WI38 (cell line): ENCODE measurements around the gene WDR46.

Experiments used
- H3K4me3 ChIP-seq: 2 replicates; pipeline ENCODE4 v1.5.1; 2011; ENCODE audit warnings: low read depth, mild to moderate bottlenecking, control low read depth, low read length
- TF ChIP-seq, protein P1 (sequence below): IDR thresholded peaks from 2 replicates; pipeline ENCODE4 v1.5.1; 2012; ENCODE audit warnings: low read depth, mild to moderate bottlenecking, control low read depth, low read length

Gene WDR46, protein sequence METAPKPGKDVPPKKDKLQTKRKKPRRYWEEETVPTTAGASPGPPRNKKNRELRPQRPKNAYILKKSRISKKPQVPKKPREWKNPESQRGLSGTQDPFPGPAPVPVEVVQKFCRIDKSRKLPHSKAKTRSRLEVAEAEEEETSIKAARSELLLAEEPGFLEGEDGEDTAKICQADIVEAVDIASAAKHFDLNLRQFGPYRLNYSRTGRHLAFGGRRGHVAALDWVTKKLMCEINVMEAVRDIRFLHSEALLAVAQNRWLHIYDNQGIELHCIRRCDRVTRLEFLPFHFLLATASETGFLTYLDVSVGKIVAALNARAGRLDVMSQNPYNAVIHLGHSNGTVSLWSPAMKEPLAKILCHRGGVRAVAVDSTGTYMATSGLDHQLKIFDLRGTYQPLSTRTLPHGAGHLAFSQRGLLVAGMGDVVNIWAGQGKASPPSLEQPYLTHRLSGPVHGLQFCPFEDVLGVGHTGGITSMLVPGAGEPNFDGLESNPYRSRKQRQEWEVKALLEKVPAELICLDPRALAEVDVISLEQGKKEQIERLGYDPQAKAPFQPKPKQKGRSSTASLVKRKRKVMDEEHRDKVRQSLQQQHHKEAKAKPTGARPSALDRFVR

DNA sequence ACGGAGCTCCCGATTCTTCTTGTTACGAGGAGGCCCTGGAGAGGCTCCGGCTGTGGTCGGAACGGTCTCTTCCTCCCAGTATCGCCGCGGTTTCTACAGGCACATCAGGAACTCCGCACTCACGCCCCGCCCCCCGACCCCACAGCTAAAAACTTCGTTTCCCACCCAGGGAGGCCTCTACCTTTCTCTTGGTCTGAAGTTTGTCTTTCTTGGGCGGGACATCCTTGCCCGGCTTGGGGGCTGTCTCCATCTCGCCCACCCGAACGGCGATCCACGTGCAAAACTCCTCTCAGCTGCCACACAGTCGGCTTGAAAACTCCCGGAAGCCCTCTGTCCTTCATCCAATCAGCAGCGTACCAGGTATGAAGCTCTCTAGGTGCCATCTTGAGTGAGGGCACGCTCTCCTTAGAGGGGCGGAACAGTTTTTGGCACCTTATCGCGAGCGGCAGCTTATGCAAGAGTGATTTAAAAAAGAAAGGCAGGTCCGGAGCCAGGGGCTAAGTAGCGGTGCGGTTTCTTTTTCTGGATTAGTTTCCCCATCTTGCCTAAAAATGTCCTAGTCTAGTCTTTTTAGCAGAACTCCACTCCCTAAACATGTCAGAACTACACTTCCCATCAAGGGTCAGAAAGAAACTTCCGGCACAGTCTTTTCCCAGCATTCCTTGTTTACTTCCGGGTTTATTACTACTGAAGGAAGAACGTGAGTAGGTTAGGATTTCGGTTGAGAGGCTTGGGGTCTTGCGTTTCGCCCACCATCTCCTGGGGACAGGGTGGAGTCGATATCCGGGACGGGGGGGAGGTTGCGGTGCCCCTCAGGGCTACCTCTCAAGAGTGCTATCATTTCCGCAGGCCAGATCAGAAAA, at the start of gene WDR46, which contains the start of gene PFDN6:
Gene WDR46 (minus strand): TSS at position 319 of the 863 bp plus-strand sequence. CDS start 69 bp downstream, at position 250.
Gene PFDN6 (plus strand): TSS at position 681 of the 863 bp plus-strand sequence. CDS start 256 bp downstream, outside the sequence.
- peak within 1 kb of the TSS; percentile 98 for H3K4me3 ChIP-seq
- TF ChIP-seq, protein P1, sequence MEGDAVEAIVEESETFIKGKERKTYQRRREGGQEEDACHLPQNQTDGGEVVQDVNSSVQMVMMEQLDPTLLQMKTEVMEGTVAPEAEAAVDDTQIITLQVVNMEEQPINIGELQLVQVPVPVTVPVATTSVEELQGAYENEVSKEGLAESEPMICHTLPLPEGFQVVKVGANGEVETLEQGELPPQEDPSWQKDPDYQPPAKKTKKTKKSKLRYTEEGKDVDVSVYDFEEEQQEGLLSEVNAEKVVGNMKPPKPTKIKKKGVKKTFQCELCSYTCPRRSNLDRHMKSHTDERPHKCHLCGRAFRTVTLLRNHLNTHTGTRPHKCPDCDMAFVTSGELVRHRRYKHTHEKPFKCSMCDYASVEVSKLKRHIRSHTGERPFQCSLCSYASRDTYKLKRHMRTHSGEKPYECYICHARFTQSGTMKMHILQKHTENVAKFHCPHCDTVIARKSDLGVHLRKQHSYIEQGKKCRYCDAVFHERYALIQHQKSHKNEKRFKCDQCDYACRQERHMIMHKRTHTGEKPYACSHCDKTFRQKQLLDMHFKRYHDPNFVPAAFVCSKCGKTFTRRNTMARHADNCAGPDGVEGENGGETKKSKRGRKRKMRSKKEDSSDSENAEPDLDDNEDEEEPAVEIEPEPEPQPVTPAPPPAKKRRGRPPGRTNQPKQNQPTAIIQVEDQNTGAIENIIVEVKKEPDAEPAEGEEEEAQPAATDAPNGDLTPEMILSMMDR = no peak

DNA sequence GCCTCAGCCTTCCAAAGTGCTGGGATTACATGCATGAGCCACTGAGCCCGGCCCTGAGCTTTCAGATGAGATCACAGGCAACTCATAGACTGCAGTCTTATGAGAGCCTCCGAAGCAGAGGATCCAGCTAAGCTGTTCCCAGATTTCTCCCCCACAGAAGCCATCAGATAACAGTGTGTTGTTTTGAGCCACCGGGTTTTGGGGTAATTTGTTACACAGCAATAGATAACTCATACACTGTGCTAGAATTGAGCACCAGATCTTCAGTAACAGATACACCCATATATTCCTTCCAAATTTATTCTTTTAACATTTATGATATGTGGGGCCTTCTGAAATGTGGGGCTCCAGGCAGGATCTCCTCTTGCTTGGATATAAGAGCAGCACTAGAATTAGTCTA, 47.5 kb upstream of the WDR46 start:
- TF ChIP-seq, protein P1 = no peak
- no peak overlapping the region for H3K4me3 ChIP-seq

DNA sequence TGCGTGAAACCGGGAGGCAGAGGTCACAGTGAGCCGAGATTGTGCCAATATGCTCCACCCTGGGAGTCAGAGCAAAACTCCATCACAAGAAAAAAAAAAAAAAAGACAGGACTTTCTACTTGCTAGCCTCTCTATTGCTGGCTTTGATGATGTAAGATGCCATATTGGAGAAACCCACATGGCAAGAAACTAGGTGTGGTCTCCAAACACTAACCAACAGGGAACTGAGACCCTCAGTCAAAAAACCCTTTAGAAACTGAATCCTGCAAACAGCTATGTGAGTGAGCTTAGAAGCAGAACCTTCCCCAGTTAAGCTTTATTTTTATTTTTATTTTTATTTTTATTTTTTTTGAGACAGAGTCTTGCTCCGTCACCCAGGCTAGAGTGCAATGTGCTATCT, 46.9 kb upstream of the WDR46 start:
- TF ChIP-seq, protein P1 = no peak
- H3K4me3 ChIP-seq = no peak overlapping the region

DNA sequence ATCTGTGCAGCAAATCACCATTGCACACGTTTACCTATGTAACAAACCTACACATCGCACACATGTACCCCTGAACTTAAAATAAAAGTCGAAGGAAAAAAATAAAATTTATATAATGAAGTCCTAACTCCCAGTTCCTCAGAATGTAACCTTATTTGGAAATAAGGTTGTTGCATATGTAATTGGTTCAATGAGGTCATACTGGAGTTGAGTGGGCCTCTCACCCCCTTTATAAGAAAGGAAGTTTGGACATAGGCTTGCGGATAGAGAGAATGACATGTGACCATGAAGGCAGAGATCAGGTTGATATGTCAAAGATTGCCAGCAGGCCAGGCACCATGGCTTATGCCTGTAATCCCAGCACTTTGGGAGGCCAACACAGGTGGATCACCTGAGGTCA, 44.6 kb upstream of the WDR46 start:
- TF ChIP-seq, protein P1 = no peak
- no peak overlapping the region for H3K4me3 ChIP-seq

DNA sequence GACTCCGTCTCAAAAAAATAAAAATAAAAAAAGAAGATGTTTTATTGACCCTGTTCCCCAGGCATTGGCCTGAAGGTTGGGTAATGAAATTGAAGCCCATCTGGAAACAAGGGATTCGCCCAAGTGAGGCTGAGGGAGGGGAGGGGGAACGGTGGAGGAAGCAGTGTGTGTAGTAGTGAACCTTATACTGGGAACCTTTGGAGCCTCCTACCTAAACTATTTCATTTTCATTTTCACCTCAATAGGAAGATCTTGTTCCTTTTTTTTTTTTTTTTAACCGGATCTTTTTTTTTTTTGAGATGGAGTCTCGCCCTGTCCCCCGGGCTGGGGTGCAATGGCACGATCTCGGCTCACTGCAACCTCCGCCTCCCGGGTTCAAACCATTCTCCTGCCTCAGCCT, 41.7 kb upstream of the WDR46 start:
- H3K4me3 ChIP-seq = no peak overlapping the region
- TF ChIP-seq, protein P1 = no peak

DNA sequence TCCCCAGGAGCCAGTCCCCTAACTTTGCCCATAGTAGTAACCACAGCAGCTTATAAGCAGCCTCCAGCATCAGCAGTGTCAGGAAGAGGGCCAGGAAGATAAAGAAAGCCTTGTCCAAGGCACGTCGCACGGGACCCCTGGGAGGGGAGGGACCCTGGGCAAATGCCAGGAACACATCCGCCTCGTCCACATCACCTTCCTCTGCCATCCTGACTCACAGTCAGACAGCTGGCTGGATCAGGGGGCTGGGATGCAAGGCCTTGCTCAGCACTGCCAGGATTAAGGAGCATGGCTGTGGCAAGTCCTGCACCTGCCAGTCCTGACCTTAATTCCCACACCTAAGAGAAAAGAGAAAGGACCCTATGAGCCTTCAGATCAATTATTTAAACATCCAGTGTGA, 40.0 kb upstream of the WDR46 start:
- no peak overlapping the region for H3K4me3 ChIP-seq
- TF ChIP-seq, protein P1 = no peak
